Fibroblast of mammary gland (primary cell): ENCODE measurements around the gene GALNT10.

ENCODE experiments used
- DNase-seq: peaks from one replicate; pipeline ENCODE4 v3.0.0-alpha.2; 2010; ENCODE audit warnings: low read depth
- H3K4me3 ChIP-seq: 2 replicates; pipeline ENCODE4 v1.5.1; 2011; ENCODE audit warnings: low read depth, mild to moderate bottlenecking, low read length, moderate library complexity; ENCODE audit not compliant: control insufficient read depth
- TF ChIP-seq, protein P1 (sequence below): conservative IDR thresholded peaks from 2 replicates; pipeline ENCODE4 v1.5.1; 2011; ENCODE audit warnings: low read depth, low read length, inconsistent platforms; ENCODE audit not compliant: control insufficient read depth, insufficient read depth

The GALNT10 gene

DNA sequence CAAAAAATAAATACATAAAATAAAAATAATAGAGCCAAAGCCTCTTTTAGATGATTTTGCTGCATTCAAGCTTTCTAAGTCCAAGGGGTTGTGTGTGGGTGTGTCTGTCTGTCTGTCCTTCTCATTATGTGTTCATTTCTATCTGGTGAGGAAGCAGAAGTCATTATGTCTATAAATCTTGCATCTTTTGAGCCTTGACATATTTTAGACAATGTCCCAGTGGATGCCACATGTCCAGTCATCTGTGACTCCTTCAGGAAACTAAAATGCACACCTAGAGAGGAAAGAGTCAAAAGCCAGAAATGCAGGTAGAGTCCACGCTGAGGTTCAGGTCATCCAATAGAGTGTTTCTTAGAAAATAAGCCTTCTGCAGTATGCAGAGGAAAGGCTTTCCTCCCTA is 80.9 kb downstream of the GALNT10 start:
- DNase-seq, result no peak
- TF ChIP-seq, protein P1, sequence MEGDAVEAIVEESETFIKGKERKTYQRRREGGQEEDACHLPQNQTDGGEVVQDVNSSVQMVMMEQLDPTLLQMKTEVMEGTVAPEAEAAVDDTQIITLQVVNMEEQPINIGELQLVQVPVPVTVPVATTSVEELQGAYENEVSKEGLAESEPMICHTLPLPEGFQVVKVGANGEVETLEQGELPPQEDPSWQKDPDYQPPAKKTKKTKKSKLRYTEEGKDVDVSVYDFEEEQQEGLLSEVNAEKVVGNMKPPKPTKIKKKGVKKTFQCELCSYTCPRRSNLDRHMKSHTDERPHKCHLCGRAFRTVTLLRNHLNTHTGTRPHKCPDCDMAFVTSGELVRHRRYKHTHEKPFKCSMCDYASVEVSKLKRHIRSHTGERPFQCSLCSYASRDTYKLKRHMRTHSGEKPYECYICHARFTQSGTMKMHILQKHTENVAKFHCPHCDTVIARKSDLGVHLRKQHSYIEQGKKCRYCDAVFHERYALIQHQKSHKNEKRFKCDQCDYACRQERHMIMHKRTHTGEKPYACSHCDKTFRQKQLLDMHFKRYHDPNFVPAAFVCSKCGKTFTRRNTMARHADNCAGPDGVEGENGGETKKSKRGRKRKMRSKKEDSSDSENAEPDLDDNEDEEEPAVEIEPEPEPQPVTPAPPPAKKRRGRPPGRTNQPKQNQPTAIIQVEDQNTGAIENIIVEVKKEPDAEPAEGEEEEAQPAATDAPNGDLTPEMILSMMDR, result no peak

DNA sequence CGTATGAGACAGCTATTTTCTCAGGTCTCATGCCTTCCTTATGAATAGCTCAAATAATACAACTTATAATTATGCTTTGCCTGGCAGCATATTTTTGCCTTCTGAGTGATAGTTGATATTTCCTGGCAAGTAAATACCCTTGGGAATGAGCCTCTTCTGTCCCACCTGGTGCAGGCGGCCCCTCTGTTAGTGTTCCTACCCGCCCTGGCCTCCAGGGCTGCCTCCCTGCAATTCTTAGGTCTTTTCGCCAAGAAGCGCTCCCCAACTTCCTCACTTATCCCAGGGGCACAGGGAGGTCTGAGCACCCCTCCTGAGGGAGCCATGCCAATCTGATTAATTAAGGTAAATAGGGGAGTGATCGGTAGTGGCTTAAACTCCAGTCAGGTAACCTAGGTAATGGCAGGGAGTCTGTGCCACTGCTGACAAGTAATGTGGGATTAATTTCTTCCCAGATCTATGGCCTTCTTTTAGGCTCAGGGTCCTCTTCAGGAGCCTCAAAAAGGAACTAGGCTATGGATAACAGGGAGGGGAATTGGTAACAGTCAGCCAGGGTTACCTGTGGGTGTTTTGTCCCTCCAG is 81.5 kb downstream of the GALNT10 start:
- no peak overlapping the region for H3K4me3 ChIP-seq
- no peak for DNase-seq
- TF ChIP-seq, protein P1, result no peak

More for the DNA sequence above, 80.9 kb downstream of the GALNT10 start:
- no peak overlapping the region for H3K4me3 ChIP-seq

DNA sequence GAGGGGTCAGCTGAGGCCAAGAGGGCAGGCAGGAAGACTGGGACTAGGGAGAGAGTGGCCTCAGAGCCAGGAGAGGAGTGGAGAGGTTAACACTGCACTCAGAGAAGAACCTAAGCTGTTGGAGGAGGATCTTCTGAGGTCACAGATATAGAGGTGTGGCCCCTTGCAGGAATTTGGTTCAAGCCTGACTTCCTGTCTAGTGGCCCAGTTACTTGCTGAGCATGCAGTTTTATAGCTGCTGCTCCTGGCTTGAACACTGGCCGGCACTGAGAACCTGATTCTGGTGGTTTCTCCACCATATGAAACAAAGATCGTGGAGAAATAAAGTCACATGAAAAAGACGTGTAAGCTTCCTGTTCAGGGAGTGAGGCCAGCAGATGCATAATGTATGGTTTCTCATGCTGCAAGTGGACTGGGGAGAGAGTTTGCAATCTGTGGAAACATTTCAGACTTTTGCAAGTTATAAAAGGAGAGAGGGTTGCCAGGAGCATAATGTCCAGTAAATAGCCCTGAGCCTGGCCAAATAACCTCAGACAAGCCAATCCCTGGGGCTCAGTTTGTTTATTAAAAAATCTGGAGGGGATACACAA is 82.6 kb downstream of the GALNT10 start:
- no peak overlapping the region for H3K4me3 ChIP-seq
- DNase-seq, result peak; percentile 57

DNA sequence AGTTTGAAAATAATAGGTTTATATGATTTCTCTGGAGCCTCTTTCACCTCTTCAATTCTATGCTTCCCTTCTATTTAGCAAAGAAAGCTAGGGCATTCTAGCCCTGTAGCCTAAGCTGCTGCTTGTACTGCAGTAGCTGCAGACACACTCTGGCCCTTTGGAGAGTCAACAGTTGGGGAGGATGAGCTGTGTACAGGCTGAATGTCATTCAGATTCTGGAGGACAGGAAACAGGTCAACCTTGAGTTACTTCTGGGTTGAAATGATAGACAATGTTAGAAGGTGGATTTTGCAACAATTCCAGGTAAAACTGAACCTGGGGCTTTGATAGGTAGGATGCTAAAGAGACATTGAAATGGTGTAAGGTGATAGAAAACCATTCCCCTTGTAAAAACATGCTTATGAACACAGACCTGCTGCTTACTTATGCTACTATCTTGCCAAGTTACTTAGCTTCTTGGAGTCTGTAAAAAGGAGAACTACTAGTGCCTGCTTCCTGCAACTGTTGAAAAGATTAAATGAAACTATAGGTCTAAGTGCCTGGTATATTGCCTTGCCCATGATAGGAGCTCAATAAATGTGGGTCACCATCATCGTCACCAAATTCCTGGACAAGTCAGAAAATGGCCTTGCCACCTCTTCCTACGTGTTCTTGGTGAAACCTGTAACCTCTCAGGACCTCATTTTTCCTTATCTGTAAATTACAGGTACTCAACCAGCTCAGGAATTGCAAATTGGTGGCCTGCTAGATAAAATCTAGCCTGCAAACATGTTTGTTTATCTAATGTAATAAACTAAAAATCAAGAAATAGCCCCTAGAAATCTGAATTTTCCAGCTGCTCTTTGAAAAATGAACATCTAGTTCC is 83.7 kb downstream of the GALNT10 start:
- TF ChIP-seq, protein P1, result no peak
- DNase-seq, result no peak

More for the DNA sequence above, 82.6 kb downstream of the GALNT10 start:
- TF ChIP-seq, protein P1, result no peak

DNA sequence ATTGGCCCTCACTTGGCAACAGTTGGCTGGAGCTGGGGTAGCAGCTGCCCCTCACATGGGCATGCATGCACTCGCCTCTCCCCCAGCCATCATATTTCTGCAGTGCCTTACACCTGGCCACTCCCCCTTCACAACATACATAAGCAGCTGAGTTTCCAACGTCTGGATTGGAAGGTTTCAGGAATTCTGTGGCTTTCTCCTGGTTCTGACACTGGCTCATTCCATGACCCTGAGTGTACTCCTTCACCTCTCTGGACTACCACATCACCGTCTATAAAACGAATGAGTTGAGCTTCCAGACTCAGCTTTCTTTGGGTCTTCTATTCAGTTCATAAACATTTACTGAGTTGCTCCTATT is 84.3 kb downstream of the GALNT10 start:
- peak; percentile 19 for DNase-seq
- TF ChIP-seq, protein P1, result no peak
- no peak overlapping the region for H3K4me3 ChIP-seq

More for the DNA sequence above, 83.7 kb downstream of the GALNT10 start:
- no peak overlapping the region for H3K4me3 ChIP-seq

DNA sequence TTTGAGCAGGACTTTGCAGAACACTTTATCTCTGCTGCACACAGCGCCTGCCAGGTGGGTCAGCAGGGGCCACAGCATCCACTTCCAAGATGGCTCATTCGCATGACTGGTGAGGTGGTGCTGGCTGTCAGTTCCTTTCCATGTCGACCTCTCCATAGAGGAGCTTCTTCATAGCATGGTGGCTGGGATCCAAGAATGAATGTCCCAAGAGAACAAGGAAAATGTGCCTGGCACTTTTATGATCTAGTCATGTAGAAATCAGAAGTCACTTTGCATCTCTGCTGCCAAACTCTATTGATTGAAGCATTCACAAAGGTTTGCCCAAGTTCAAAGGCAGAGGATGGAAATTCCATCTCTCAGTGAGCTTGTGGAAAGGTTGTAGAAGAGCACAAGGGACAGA is 85.0 kb downstream of the GALNT10 start:
- H3K4me3 ChIP-seq, result no peak overlapping the region
- TF ChIP-seq, protein P1, result no peak
- DNase-seq, result no peak
